ENCODE results near the gene NUP188. TPM values are rescaled to one million over a fixed set of nuclear protein-coding genes. Genes with fewer than 3 reads are reported as not detected.

Gene NUP188
- total RNA-seq, 1 donor from 2014 or later, result 36.5 TPM

DNA sequence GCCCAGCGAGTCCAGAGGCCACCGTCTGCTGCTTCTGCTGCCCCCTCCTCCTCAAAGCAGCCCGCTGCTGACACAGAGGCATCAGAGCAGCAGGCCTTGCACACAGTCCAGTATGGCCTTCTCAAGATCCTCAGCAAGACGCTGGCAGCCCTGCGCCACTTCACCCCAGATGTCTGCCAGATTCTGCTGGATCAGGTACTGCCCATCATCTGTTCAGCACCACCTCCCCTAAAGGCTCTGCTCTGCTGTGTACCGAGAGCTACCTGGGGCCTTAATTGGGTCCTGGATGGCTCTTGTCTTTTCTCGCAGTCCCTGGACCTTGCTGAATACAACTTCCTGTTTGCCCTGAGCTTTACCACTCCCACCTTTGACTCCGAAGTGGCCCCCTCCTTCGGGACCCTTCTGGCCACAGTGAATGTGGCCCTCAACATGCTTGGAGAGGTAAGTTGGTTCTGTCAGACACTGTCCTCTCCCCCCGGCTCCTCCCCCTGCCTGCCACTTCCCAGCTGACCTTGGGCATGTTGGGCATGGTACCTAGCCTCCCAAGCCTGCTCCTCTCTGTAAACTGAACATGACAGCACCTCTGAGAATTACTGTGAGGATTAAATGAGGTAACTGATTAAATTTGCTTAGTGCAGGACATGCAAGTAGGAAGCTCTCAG lies 58.0 kb downstream of the NUP188 start:
- Histone ChIP-seq H3K4me3 (ENCODE audit: low read length in 3 of 3) (no peak overlapping the region), H3K27me3 (ENCODE audit: control insufficient read depth in 3 of 3, insufficient read depth in 3 of 3, low read length in 3 of 3) (no peaks in the 10 kb centered on the region), H3K27ac (ENCODE audit: low read depth, low read length) (peak overlapping the region; percentile 76), H3K4me1 (ENCODE audit: control insufficient read depth in 3 of 3, insufficient read depth in 3 of 3, low read length in 3 of 3) (peaks cover 21 to 32% (median 31%) of the 10 kb centered on the region in 3 donors), H3K9ac (ENCODE audit: low read depth in 1 of 3, low read length in 3 of 3) (peak overlapping the region in 1 of 3 donors; percentile 74), H3K36me3 (ENCODE audit: control insufficient read depth in 3 of 3, insufficient read depth in 3 of 3, low read length in 3 of 3) (peaks cover 45 to 52% (median 51%) of the 10 kb centered on the region in 3 donors), H3K9me3 (ENCODE audit: control insufficient read depth in 3 of 3, low read length in 3 of 3) (no peaks in the 10 kb centered on the region)

DNA sequence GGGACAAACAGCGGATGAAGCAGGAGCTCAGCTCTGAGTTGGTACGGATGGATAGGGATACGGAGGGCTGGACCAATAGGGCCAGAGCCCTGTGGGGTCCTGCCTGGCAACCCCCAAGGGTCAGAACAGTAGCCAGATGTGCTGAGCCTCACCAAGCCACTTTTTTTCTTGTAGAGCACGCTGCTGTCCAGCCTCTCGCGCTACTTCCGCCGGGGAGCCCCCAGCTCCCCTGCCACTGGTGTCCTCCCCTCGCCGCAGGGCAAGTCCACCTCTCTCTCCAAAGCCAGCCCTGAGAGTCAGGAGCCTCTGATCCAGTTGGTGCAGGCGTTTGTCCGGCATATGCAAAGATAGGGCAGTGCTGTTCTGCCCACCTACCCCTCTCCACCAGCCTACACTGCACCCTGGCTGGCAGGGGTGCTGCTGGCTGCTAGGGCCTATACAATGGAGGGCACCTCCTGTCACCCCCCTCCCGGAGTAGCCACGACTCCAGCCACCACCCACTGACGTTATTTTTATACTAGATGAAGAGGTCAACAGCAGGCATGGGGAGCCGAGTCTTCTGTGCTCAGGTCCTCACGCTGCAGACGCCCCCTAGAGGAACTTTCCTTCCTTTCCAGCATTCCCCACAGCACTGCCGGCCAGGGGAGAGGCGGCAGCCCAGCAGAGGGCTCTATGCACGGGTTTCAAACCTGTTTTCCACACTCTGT lies 59.0 kb downstream of the NUP188 start:
- Histone ChIP-seq H3K36me3 (ENCODE audit: control insufficient read depth in 3 of 3, insufficient read depth in 3 of 3, low read length in 3 of 3) (peaks cover 49 to 53% (median 52%) of the 10 kb centered on the region in 3 donors), H3K9ac (ENCODE audit: low read depth in 1 of 3, low read length in 3 of 3) (peak overlapping the region in 2 of 3 donors; percentile 14 to 74), H3K9me3 (ENCODE audit: control insufficient read depth in 3 of 3, low read length in 3 of 3) (no peaks in the 10 kb centered on the region), H3K27me3 (ENCODE audit: control insufficient read depth in 3 of 3, insufficient read depth in 3 of 3, low read length in 3 of 3) (no peaks in the 10 kb centered on the region), H3K27ac (ENCODE audit: low read depth, low read length) (peak overlapping the region; percentile 76), H3K4me1 (ENCODE audit: control insufficient read depth in 3 of 3, insufficient read depth in 3 of 3, low read length in 3 of 3) (peaks cover 21 to 32% (median 31%) of the 10 kb centered on the region in 3 donors), H3K4me3 (ENCODE audit: low read length in 3 of 3) (peak overlapping the region in 1 of 3 donors; percentile 45)

DNA sequence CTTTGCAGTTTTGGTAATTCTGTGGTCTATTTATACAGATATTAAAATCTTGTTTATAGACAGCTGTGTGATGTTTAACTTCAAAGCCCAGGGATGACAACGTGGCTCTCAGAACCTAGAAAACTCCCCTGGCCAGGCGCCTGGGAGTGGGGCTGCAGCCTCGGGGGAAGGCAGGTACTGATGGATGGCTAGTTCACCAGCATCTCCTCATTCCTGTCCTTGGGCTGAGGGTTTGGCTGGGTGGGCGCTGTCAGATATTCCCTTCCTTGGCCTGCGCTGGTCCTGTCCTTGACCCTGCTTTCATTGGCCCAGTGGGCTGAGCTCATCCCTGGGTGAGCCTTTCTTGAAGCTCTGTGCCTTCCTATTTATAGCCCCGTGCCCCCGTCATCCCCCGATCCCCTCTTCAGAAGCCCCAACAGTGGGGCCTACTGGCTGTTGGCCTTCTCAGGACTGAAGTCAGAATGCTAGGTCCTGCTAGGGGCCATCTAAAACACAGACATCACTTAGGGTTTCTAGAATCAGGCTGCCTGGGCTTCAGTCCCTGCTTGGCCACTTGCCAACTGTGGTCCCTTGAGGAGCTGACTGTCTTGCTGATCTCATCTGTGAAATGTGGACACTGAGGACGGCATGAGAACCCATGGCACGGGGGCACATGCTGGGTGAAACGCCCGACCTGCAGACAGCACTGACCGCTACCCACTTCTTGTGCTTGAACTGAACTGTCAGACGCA lies 59.7 kb downstream of the NUP188 start:
- H3K4me1 ChIP-seq (ENCODE audit: control insufficient read depth in 3 of 3, insufficient read depth in 3 of 3, low read length in 3 of 3), result peaks cover 21 to 32% (median 31%) of the 10 kb centered on the region in 3 donors
- no peak overlapping the region for H3K4me3 ChIP-seq (ENCODE audit: low read length in 3 of 3)
- no peaks in the 10 kb centered on the region for H3K27me3 ChIP-seq (ENCODE audit: control insufficient read depth in 3 of 3, insufficient read depth in 3 of 3, low read length in 3 of 3)
- peak overlapping the region; percentile 76 for H3K27ac ChIP-seq (ENCODE audit: low read depth, low read length)
- H3K9me3 ChIP-seq (ENCODE audit: control insufficient read depth in 3 of 3, low read length in 3 of 3), result no peaks in the 10 kb centered on the region
- H3K9ac ChIP-seq (ENCODE audit: low read depth in 1 of 3, low read length in 3 of 3), result peak overlapping the region in 1 of 3 donors; percentile 50
- peaks cover 46 to 47% (median 46%) of the 10 kb centered on the region in 3 donors for H3K36me3 ChIP-seq (ENCODE audit: control insufficient read depth in 3 of 3, insufficient read depth in 3 of 3, low read length in 3 of 3)

DNA sequence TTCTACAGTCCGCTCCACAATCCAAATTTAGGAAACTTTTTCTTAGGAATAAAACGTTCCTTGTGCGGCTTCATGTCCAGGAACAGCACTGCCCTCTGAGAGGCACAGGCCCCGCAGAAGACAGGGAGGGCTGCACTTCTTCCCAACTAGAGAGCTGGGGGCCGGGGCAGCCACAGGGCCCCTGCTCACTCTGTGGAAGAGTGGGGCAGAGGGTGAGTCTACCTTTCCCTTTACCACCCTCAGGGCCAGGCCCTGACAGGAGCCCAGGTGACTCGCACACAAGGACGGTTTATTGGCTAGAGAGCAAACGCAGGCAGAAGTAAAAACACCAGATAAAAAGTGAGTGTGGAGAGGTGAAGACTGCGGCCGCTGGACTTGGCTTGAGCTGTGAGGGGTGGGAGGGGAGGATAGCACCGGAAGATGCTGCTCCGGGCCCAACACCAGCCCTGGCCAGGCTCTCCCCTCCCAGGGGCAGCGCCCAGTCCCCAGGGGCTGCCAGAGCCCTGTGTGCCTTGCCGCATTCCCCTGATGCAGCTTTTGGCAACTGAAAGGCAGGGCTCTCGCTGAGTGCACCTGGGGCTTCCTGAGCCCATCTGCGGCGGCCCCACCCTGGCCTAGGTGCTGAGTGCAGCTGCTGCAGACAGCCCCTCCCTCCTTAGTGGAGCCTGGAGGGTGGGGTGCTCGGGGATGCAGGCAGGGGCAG lies 60.4 kb downstream of the NUP188 start:
- H3K4me1 ChIP-seq (ENCODE audit: control insufficient read depth in 3 of 3, insufficient read depth in 3 of 3, low read length in 3 of 3), result peaks cover 21 to 32% (median 31%) of the 10 kb centered on the region in 3 donors
- H3K27ac ChIP-seq (ENCODE audit: low read depth, low read length), result peak overlapping the region; percentile 76
- no peak overlapping the region for H3K4me3 ChIP-seq (ENCODE audit: low read length in 3 of 3)
- H3K36me3 ChIP-seq (ENCODE audit: control insufficient read depth in 3 of 3, insufficient read depth in 3 of 3, low read length in 3 of 3), result peaks cover 43 to 46% (median 46%) of the 10 kb centered on the region in 3 donors
- H3K9me3 ChIP-seq (ENCODE audit: control insufficient read depth in 3 of 3, low read length in 3 of 3), result no peaks in the 10 kb centered on the region
- H3K27me3 ChIP-seq (ENCODE audit: control insufficient read depth in 3 of 3, insufficient read depth in 3 of 3, low read length in 3 of 3), result no peaks in the 10 kb centered on the region
- peak overlapping the region in 1 of 3 donors; percentile 50 for H3K9ac ChIP-seq (ENCODE audit: low read depth in 1 of 3, low read length in 3 of 3)

DNA sequence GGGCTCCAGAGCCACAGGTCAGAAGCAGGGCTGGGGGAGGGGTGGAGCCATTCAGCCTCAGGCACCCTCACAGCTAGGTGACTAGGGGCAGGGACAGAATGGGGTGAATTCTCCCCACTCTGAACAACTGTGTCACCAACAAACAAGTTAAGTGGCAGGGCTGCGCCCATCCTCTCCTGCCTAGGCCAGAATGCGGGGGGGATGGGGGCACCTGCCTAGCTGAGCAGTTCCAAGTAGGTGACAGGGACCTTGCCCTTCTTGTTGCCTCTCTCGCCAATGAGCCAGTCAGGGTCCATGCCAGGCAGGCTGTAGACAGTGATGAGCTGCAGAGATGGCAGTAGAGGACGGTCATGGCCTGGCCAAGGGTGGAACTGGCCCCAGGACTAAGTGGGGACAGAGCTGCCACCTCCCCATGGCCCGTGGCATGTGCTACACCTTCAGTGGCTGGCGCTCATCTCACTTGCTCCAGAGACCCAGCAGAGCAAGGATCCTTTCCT lies 61.0 kb downstream of the NUP188 start:
- peaks cover 21 to 32% (median 31%) of the 10 kb centered on the region in 3 donors for H3K4me1 ChIP-seq (ENCODE audit: control insufficient read depth in 3 of 3, insufficient read depth in 3 of 3, low read length in 3 of 3)
- peaks cover 43 to 48% (median 47%) of the 10 kb centered on the region in 3 donors for H3K36me3 ChIP-seq (ENCODE audit: control insufficient read depth in 3 of 3, insufficient read depth in 3 of 3, low read length in 3 of 3)
- H3K9ac ChIP-seq (ENCODE audit: low read depth in 1 of 3, low read length in 3 of 3), result peak overlapping the region in 1 of 3 donors; percentile 45
- no peaks in the 10 kb centered on the region for H3K9me3 ChIP-seq (ENCODE audit: control insufficient read depth in 3 of 3, low read length in 3 of 3)
- no peak overlapping the region for H3K4me3 ChIP-seq (ENCODE audit: low read length in 3 of 3)
- no peak overlapping the region for H3K27ac ChIP-seq (ENCODE audit: low read depth, low read length)
- no peaks in the 10 kb centered on the region for H3K27me3 ChIP-seq (ENCODE audit: control insufficient read depth in 3 of 3, insufficient read depth in 3 of 3, low read length in 3 of 3)

DNA sequence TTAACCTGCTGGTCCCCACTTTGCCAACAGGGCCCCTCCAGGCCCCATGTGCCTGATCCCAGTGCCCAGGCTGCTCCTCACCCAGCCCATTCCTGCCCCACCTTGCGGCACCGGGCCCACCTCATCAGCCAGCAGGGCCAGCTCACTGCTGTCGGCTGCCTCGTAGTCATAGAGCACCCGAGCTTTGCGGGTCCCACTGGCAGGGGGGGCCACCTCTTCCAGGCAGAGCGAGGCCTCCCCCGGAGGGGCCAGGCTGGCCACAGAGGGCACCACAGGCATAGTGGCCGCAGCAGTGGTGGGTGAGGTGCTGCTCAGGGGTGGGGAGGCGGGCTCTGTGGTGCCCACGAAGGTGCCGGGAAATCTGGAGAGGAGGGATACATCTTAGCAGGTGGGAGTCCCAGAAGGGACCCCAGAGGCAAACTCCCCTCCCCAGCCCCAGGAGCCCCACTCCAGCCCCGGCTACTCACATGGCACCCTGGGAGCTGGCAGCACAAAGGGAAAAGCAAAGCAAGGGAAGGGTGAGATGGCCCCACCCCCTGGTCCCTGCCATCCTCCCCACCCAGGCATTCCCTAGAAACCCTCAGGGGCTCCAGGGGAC lies 61.6 kb downstream of the NUP188 start:
- H3K27ac ChIP-seq (ENCODE audit: low read depth, low read length), result no peak overlapping the region
- H3K36me3 ChIP-seq (ENCODE audit: control insufficient read depth in 3 of 3, insufficient read depth in 3 of 3, low read length in 3 of 3), result peaks cover 47 to 51% (median 51%) of the 10 kb centered on the region in 3 donors

DNA sequence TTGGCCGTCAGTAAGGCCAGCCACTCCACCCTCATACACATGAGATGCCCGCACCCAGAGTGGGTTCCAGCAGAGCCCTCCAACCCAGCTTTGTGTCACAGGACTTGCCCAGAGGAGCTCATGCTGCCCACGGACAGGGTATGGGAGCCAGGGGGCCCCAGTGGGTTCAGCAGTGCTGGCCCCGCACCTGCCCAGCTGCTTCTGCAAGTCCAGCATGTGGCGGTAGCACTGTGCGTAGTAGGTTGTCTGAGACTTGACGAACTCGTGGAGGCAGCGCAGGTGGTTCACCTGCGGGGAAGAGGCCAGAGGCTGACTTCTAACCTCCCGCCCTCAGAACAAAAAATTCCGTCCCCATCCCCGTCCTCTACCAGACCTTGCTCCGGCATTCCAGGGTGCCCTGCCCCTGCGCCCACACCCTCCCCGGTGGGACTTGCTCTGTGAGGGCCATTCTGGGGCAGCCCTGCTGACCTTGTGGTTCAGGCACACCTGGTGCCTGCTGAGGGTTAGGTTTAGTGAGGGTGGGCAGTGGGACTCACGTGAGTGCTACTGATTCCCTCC lies 62.2 kb downstream of the NUP188 start:
- Histone ChIP-seq H3K9ac (ENCODE audit: low read depth in 1 of 3, low read length in 3 of 3) (no peak overlapping the region), H3K4me3 (ENCODE audit: low read length in 3 of 3) (no peak overlapping the region), H3K27ac (ENCODE audit: low read depth, low read length) (no peak overlapping the region), H3K9me3 (ENCODE audit: control insufficient read depth in 3 of 3, low read length in 3 of 3) (no peaks in the 10 kb centered on the region), H3K27me3 (ENCODE audit: control insufficient read depth in 3 of 3, insufficient read depth in 3 of 3, low read length in 3 of 3) (no peaks in the 10 kb centered on the region), H3K36me3 (ENCODE audit: control insufficient read depth in 3 of 3, insufficient read depth in 3 of 3, low read length in 3 of 3) (peaks cover 53 to 57% (median 56%) of the 10 kb centered on the region in 3 donors), H3K4me1 (ENCODE audit: control insufficient read depth in 3 of 3, insufficient read depth in 3 of 3, low read length in 3 of 3) (peaks cover 21 to 32% (median 31%) of the 10 kb centered on the region in 3 donors)

More for the DNA sequence above, 61.6 kb downstream of the NUP188 start:
- H3K4me3 ChIP-seq (ENCODE audit: low read length in 3 of 3), result no peak overlapping the region
- H3K9ac ChIP-seq (ENCODE audit: low read depth in 1 of 3, low read length in 3 of 3), result peak overlapping the region in 1 of 3 donors; percentile 45
- H3K9me3 ChIP-seq (ENCODE audit: control insufficient read depth in 3 of 3, low read length in 3 of 3), result no peaks in the 10 kb centered on the region
- H3K4me1 ChIP-seq (ENCODE audit: control insufficient read depth in 3 of 3, insufficient read depth in 3 of 3, low read length in 3 of 3), result peaks cover 21 to 32% (median 31%) of the 10 kb centered on the region in 3 donors
- H3K27me3 ChIP-seq (ENCODE audit: control insufficient read depth in 3 of 3, insufficient read depth in 3 of 3, low read length in 3 of 3), result no peaks in the 10 kb centered on the region

DNA sequence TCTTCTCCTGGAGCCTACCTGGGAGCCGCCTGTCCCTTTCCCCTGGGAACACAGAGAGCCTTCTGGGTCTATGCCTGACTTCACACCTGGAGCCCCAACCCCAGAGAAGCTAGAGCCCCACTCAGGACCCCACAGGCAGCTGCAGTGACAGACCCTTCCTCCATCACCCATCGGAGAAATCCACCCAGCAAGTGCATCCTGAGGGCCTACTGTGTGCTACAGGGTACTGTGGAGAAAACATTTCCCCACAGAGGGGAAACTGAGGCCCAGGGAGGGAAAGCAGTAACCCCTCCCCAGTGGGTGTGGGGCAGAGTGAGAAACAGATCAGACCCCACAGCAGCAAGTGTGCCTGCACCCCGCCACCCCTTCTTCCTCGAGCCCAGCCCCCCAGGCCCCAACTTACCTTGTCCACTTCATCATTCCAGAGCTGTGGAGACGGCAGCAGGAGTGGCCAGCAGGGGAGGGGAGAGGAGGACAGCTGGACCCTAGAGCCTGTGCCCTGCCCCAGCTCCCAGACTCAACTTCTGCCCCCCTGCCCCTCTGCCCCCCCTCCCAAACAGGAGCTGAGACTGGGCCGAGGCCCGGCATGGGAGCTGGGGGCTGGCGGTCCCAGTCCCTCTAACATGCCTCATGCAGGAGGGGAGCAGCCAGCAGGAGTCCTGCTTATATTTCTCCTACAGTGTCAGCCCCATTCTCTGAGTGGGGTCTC lies 62.9 kb downstream of the NUP188 start:
- Histone ChIP-seq H3K4me1 (ENCODE audit: control insufficient read depth in 3 of 3, insufficient read depth in 3 of 3, low read length in 3 of 3) (peaks cover 21 to 32% (median 31%) of the 10 kb centered on the region in 3 donors), H3K9ac (ENCODE audit: low read depth in 1 of 3, low read length in 3 of 3) (no peak overlapping the region), H3K4me3 (ENCODE audit: low read length in 3 of 3) (no peak overlapping the region), H3K36me3 (ENCODE audit: control insufficient read depth in 3 of 3, insufficient read depth in 3 of 3, low read length in 3 of 3) (peaks cover 47 to 53% (median 50%) of the 10 kb centered on the region in 3 donors), H3K27me3 (ENCODE audit: control insufficient read depth in 3 of 3, insufficient read depth in 3 of 3, low read length in 3 of 3) (no peaks in the 10 kb centered on the region), H3K9me3 (ENCODE audit: control insufficient read depth in 3 of 3, low read length in 3 of 3) (no peaks in the 10 kb centered on the region), H3K27ac (ENCODE audit: low read depth, low read length) (no peak overlapping the region)
